HEK293 (cell line): ENCODE data around the gene SPO11.

Experiments
- CTCF ChIA-PET: fragments of 350-600 bp; formaldehyde crosslinking; extraction: SDS; loops from one replicate; lab custom pipeline; 2021; ENCODE audit warnings: antibody characterized with exemption; lab: Yijun Ruan, JAX
- POLR2A ChIA-PET: fragments of 300-600 bp; formaldehyde crosslinking; extraction: SDS; loops from one replicate; lab custom pipeline; 2020; ENCODE audit warnings: antibody characterized with exemption, inconsistent platforms; lab: Yijun Ruan, JAX
- H3K27ac ChIP-seq: fragments of 200-500 bp; sonication (Bioruptor generic); 2 replicates; pipeline ENCODE4 v1.5.1; 2014; ENCODE audit warnings: low read depth, low read length, control low read depth, inconsistent platforms; ENCODE audit errors: extremely low read depth
- H3K36me3 ChIP-seq, 2 experiments: fragments of 200-500 bp in 1 of 2; sonication (Bioruptor generic) in 1 of 2; 1 replicate in 1 of 2; 2 replicates in 1 of 2; pipeline ENCODE4 v1.5.1; 2014 to 2017; ENCODE audit warnings: inconsistent platforms in 2 of 2, low read length in 2 of 2; ENCODE audit not compliant: control insufficient read depth in 2 of 2, insufficient read depth in 1 of 2
- H3K4me1 ChIP-seq: fragments of 200-500 bp; sonication (Bioruptor generic); 2 replicates; pipeline ENCODE4 v1.5.1; 2014; ENCODE audit warnings: mild to moderate bottlenecking, low read length, inconsistent platforms; ENCODE audit not compliant: control insufficient read depth, insufficient read depth
- H3K4me3 ChIP-seq: 2 replicates; pipeline ENCODE4 v1.5.1; 2011; ENCODE audit warnings: low read depth, mild to moderate bottlenecking, control low read depth, low read length, moderate library complexity
- H3K9me3 ChIP-seq: fragments of 200-500 bp; sonication (Bioruptor generic); 2 replicates; pipeline ENCODE4 v1.5.1; 2014; ENCODE audit warnings: low read depth, low read length, inconsistent platforms; ENCODE audit not compliant: control insufficient read depth, insufficient read depth
- BCL11B ChIP-seq: fragments of 450-650 bp; formaldehyde crosslinking; IDR thresholded peaks from 2 replicates; pipeline ENCODE4 v1.5.1; 2016; ENCODE audit warnings: low read depth, missing biosample characterization, missing genetic modification characterization
- GLIS1 ChIP-seq: fragments of 450-650 bp; formaldehyde crosslinking; IDR thresholded peaks from 2 replicates; pipeline ENCODE4 v1.5.1; 2016; ENCODE audit warnings: missing biosample characterization, missing genetic modification characterization
- PATZ1 ChIP-seq: fragments of 450-650 bp; formaldehyde crosslinking; IDR thresholded peaks from 2 replicates; pipeline ENCODE4 v1.5.1; 2016; ENCODE audit warnings: missing biosample characterization, missing genetic modification characterization
- YY1 ChIP-seq: fragments of 450-650 bp; formaldehyde crosslinking; IDR thresholded peaks from 2 replicates; pipeline ENCODE4 v1.5.1; 2018; ENCODE audit warnings: missing biosample characterization, missing genetic modification characterization
- ZBTB11 ChIP-seq: fragments of 450-650 bp; formaldehyde crosslinking; conservative IDR thresholded peaks from 2 replicates; pipeline ENCODE4 v1.5.1; 2016; ENCODE audit warnings: low read depth, missing biosample characterization, missing genetic modification characterization
- ZBTB26 ChIP-seq: fragments of 450-650 bp; formaldehyde crosslinking; optimal IDR thresholded peaks from 2 replicates; pipeline ENCODE3; 2016; ENCODE audit warnings: missing biosample characterization, mild to moderate bottlenecking, missing genetic modification characterization
- ZBTB6 ChIP-seq: fragments of 450-650 bp; formaldehyde crosslinking; IDR thresholded peaks from 2 replicates; pipeline ENCODE4 v1.5.1; 2017; ENCODE audit warnings: missing biosample characterization, missing genetic modification characterization
- ZBTB8A ChIP-seq: fragments of 450-650 bp; formaldehyde crosslinking; IDR thresholded peaks from 2 replicates; pipeline ENCODE4 v1.5.1; 2016; ENCODE audit warnings: missing biosample characterization, missing genetic modification characterization
- ZEB2 ChIP-seq: fragments of 450-650 bp; formaldehyde crosslinking; IDR thresholded peaks from 2 replicates; pipeline ENCODE4 v1.5.1; 2016; ENCODE audit warnings: missing biosample characterization, missing genetic modification characterization
- ZIC2 ChIP-seq: fragments of 450-650 bp; formaldehyde crosslinking; IDR thresholded peaks from 2 replicates; pipeline ENCODE4 v1.5.1; 2016; ENCODE audit warnings: missing biosample characterization, missing genetic modification characterization
- ZNF133 ChIP-seq: fragments of 450-650 bp; formaldehyde crosslinking; IDR thresholded peaks from 2 replicates; pipeline ENCODE4 v1.5.1; 2016; ENCODE audit warnings: missing biosample characterization, missing genetic modification characterization
- ZNF140 ChIP-seq: fragments of 450-650 bp; formaldehyde crosslinking; IDR thresholded peaks from 2 replicates; pipeline ENCODE4 v1.5.1; 2016; ENCODE audit warnings: missing biosample characterization, missing genetic modification characterization
- ZNF148 ChIP-seq: fragments of 450-650 bp; formaldehyde crosslinking; IDR thresholded peaks from 2 replicates; pipeline ENCODE4 v1.5.0; 2017; ENCODE audit warnings: missing biosample characterization, missing genetic modification characterization, borderline replicate concordance
- ZNF274 ChIP-seq, 2 experiments: fragments of 200-500 bp in 1 of 2; fragments of 450-650 bp in 1 of 2; sonication (Bioruptor generic) in 1 of 2; formaldehyde crosslinking in 1 of 2; IDR thresholded peaks; 2 replicates each; pipeline versions ENCODE4 v1.5.1 to v1.6.1; 2014 to 2016; ENCODE audit warnings: borderline replicate concordance in 1 of 2, inconsistent platforms in 1 of 2, low read length in 1 of 2, missing biosample characterization in 1 of 2, missing genetic modification characterization in 1 of 2
- ZNF311 ChIP-seq: fragments of 450-650 bp; formaldehyde crosslinking; IDR thresholded peaks from 2 replicates; pipeline ENCODE4 v1.5.1; 2017; ENCODE audit warnings: missing biosample characterization, missing genetic modification characterization, borderline replicate concordance
- ZNF549 ChIP-seq: fragments of 450-650 bp; IDR thresholded peaks from 2 replicates; pipeline ENCODE4 v1.5.1; 2018; ENCODE audit warnings: missing biosample characterization, missing genetic modification characterization, mild to moderate bottlenecking, inconsistent platforms, moderate library complexity
- ZNF639 ChIP-seq: fragments of 450-650 bp; formaldehyde crosslinking; IDR thresholded peaks from 2 replicates; pipeline ENCODE4 v1.5.1; 2016; ENCODE audit warnings: missing biosample characterization, missing genetic modification characterization
- ZNF645 ChIP-seq: fragments of 450-650 bp; formaldehyde crosslinking; IDR thresholded peaks from 2 replicates; pipeline ENCODE4; 2016; ENCODE audit warnings: missing biosample characterization, missing genetic modification characterization

Gene SPO11

GRCh38 chr20:57353351-57353750 lies 23.7 kb downstream of the SPO11 start:
- CTCF ChIA-PET: no interaction called here

GRCh38 chr20:57361517-57361916 lies 31.9 kb downstream of the SPO11 start:
- H3K9me3 ChIP-seq: no peaks in the 10 kb centered on the region
- H3K4me1 ChIP-seq: no peaks in the 10 kb centered on the region
- H3K27ac ChIP-seq: no peak overlapping the region
- ChIA-PET POLR2A (no interaction called here), CTCF (interaction anchor here (1.0 kb wide), 1 partner anchor 19 kb away, joined by 3 read pairs; no protein-coding TSS in a partner anchor)
- H3K36me3 ChIP-seq: peaks cover 30 to 31% of the 10 kb centered on the region in 2 experiments
- no peak overlapping the region for H3K4me3 ChIP-seq
- TF ChIP-seq ZBTB11 (tag by site-specific recombination) (no peak), ZNF639 (tag by site-specific recombination) (no peak), ZNF645 (tag by site-specific recombination) (no peak), YY1 (tag by site-specific recombination) (no peak), BCL11B (tag by site-specific recombination) (no peak), ZNF311 (no peak)

More at GRCh38 chr20:57353351-57353750, 23.7 kb downstream of the SPO11 start:
- TF ChIP-seq ZBTB6 (no peak), ZNF549 (tag by site-specific recombination) (no peak), ZNF140 (tag by site-specific recombination) (no peak), ZBTB8A (tag by site-specific recombination) (no peak), GLIS1 (no peak), ZEB2 (tag by site-specific recombination) (no peak), ZNF274 (IDR thresholded peaks at IDR 0.05; ENCODE audit: low read length) (no peak), ZNF274 (tag by site-specific recombination; IDR thresholded peaks at IDR 0.05; ENCODE audit: borderline replicate concordance) (no peak), ZNF133 (tag by site-specific recombination) (no peak), ZIC2 (tag by site-specific recombination) (no peak), ZNF148 (no peak), PATZ1 (no peak), ZBTB26 (no peak)
- TF ChIP-seq, all 188 proteins: peak for 0
- no peaks in the 10 kb centered on the region for H3K4me1 ChIP-seq
- POLR2A ChIA-PET: no interaction called here
- H3K9me3 ChIP-seq: no peaks in the 10 kb centered on the region
- peaks cover 0 to 21% of the 10 kb centered on the region in 2 experiments; a peak in 2 of 3 replicates for H3K36me3 ChIP-seq
- no peak overlapping the region for H3K4me3 ChIP-seq
- no peak overlapping the region for H3K27ac ChIP-seq
